ENCODE data around the gene MAGI2.
"Not testable (repeated sequence)": the region's sequence is repeated elsewhere in the genome, so short reads cannot be mapped to it uniquely, and the experiment has no call there.

Gene MAGI2

GRCh38 chr7:78521961-78522360 is 931.5 kb downstream of the MAGI2 start:
- DNase-seq = no peak

- DNase-seq = no peak
Observed at GRCh38 chr7:78516450-78516849, 937.0 kb downstream of the MAGI2 start.

GRCh38 chr7:78514634-78515033 is 938.8 kb downstream of the MAGI2 start:
- DNase-seq = no peak

GRCh38 chr7:78510580-78511188 is 942.8 kb downstream of the MAGI2 start:
- DNase-seq = no peak

GRCh38 chr7:78503301-78503700 is 950.2 kb downstream of the MAGI2 start:
- not testable (repeated sequence) for DNase-seq

- DNase-seq = no peak
Observed at GRCh38 chr7:78501064-78501463, 952.4 kb downstream of the MAGI2 start.

GRCh38 chr7:78499971-78500370 is 953.5 kb downstream of the MAGI2 start:
- no peak for DNase-seq

GRCh38 chr7:78499283-78499682 is 954.2 kb downstream of the MAGI2 start:
- no peak for DNase-seq

GRCh38 chr7:78497728-78498427 is 955.6 kb downstream of the MAGI2 start:
- DNase-seq = no peak

GRCh38 chr7:78496096-78496630 is 957.3 kb downstream of the MAGI2 start:
- no peak for DNase-seq

GRCh38 chr7:78493401-78493800 is 960.1 kb downstream of the MAGI2 start:
- no peak for DNase-seq

- DNase-seq = no peak
Observed at GRCh38 chr7:78492146-78492545, 961.3 kb downstream of the MAGI2 start.

- DNase-seq = no peak
Observed at GRCh38 chr7:78490524-78490923, 962.9 kb downstream of the MAGI2 start.

- DNase-seq = no peak
Observed at GRCh38 chr7:78489476-78490240, 963.8 kb downstream of the MAGI2 start.

- no peak for DNase-seq
Observed at GRCh38 chr7:78487464-78487863, 966.0 kb downstream of the MAGI2 start.

GRCh38 chr7:78479348-78479747 is 974.1 kb downstream of the MAGI2 start:
- no peak for DNase-seq

- DNase-seq = no peak
Observed at GRCh38 chr7:78476851-78477405, 976.5 kb downstream of the MAGI2 start.

- no peak for DNase-seq
Observed at GRCh38 chr7:78473571-78474301, 979.7 kb downstream of the MAGI2 start.

- no peak for DNase-seq
Observed at GRCh38 chr7:78473021-78473420, 980.4 kb downstream of the MAGI2 start.

- no peak for DNase-seq
Observed at GRCh38 chr7:78472519-78472918, 980.9 kb downstream of the MAGI2 start.

- DNase-seq = no peak
Observed at GRCh38 chr7:78465894-78466293, 987.6 kb downstream of the MAGI2 start.

GRCh38 chr7:78463039-78463438 is 990.4 kb downstream of the MAGI2 start:
- DNase-seq = no peak

GRCh38 chr7:78450706-78451105 is 1002.8 kb downstream of the MAGI2 start:
- DNase-seq = no peak
